K562 (cell line): ENCODE measurements around the gene DNAJB1. TPM values are rescaled to one million over a fixed set of nuclear protein-coding genes. Genes with fewer than 3 reads are reported as not detected.

Experiments
- CREB1 ChIP-seq, 2 experiments: sonication (generic) in 1 of 2; formaldehyde crosslinking in 1 of 2; IDR thresholded peaks; 2 replicates each; pipeline versions ENCODE4 v1.6.1 to v1.8.0; 2012 to 2022; ENCODE audit warnings: inconsistent platforms in 1 of 2, mild to moderate bottlenecking in 1 of 2, missing genetic modification reagents in 1 of 2, moderate library complexity in 1 of 2
- DIDO1 ChIP-seq: fragments of 450-650 bp; IDR thresholded peaks from 2 replicates; pipeline ENCODE4 v1.6.1; 2016; ENCODE audit warnings: low read depth, missing biosample characterization, missing genetic modification characterization
- KLF6 ChIP-seq: fragments of 250-450 bp; sonication (Bioruptor Pico); IDR thresholded peaks from 2 replicates; pipeline ENCODE4 v1.4.0; 2020; ENCODE audit warnings: mild to moderate bottlenecking, moderate library complexity, borderline replicate concordance
- MBD2 ChIP-seq: sonication (generic); IDR thresholded peaks from 2 replicates; pipeline ENCODE4 v1.6.1; 2016; ENCODE audit warnings: low read depth, borderline replicate concordance
- MCM5 ChIP-seq: fragments of 450-650 bp; IDR thresholded peaks from 2 replicates; pipeline ENCODE4 v1.6.1; 2016; ENCODE audit warnings: low read depth
- RBM15 ChIP-seq: fragments of 200-400 bp; formaldehyde crosslinking; IDR thresholded peaks from 2 replicates; pipeline ENCODE4 v1.6.1; 2018; ENCODE audit warnings: mild to moderate bottlenecking, low read length, moderate library complexity; ENCODE audit not compliant: insufficient read depth
- TEAD2 ChIP-seq: fragments of 450-650 bp; IDR thresholded peaks from 2 replicates; pipeline ENCODE4 v1.6.1; 2016; ENCODE audit warnings: missing genetic modification characterization, control low read depth, missing compliant biosample characterization
- TEAD4 ChIP-seq, 2 experiments: sonication (generic) in 1 of 2; formaldehyde crosslinking in 1 of 2; IDR thresholded peaks; 2 replicates each; pipeline versions ENCODE4 v1.6.1 to v1.8.0; 2012 to 2022; ENCODE audit warnings: borderline replicate concordance in 1 of 2, inconsistent platforms in 1 of 2, low read length in 1 of 2, mild to moderate bottlenecking in 1 of 2, missing genetic modification reagents in 1 of 2
- USF2 ChIP-seq: sonication (generic); formaldehyde crosslinking; IDR thresholded peaks from 2 replicates; pipeline ENCODE4 v1.5.0; 2020; ENCODE audit warnings: missing genetic modification reagents
- ZNF140 ChIP-seq: fragments of 250-450 bp; sonication (Bioruptor Pico); IDR thresholded peaks from 2 replicates; pipeline ENCODE4 v1.8.0; 2021; ENCODE audit warnings: moderate library complexity, mild to moderate bottlenecking, inconsistent platforms
- ZNF444 ChIP-seq: fragments of 250-450 bp; sonication (Bioruptor Pico); IDR thresholded peaks from 2 replicates; pipeline ENCODE4 v1.4.0; 2020; ENCODE audit warnings: mild to moderate bottlenecking, moderate library complexity
- polyA plus RNA-seq, 8 experiments: library from polyadenylated mRNA; depleted of rRNA in 4 of 8; stranded (reverse) in 5 of 8; unstranded in 3 of 8; fragments of >200 nt; fragmentation: Nextera tagmentation in 2 of 8; fragmentation: Illumina TruSeq in 1 of 8; extraction: Ambion mirVana in 2 of 8; extraction: Trizol in 1 of 8; gene quantifications; 2 replicates each; pipeline versions ENCODE4 v1.2.1 to v1.2.3, GENCODE V29; 2011 to 2014; ENCODE audit warnings: inconsistent platforms in 1 of 8, missing spikeins in 1 of 8
- total RNA-seq, 7 experiments: library from RNA; depleted of rRNA in 6 of 7; stranded (reverse); fragments of >200 nt in 6 of 7; fragmentation: Illumina TruSeq in 2 of 7; extraction: Trizol in 2 of 7; gene quantifications; 2 replicates each; pipeline versions ENCODE4 v1.2.1 to v1.2.3, GENCODE V29; 2011 to 2021; ENCODE audit warnings: low replicate concordance in 1 of 7
- TF ChIP-seq, protein P1 (sequence below), 2 experiments: fragments of 200-800 bp in 1 of 2; sonication (Bioruptor generic) in 1 of 2; sonication (generic) in 1 of 2; formaldehyde crosslinking in 1 of 2; IDR thresholded peaks in 1 of 2; conservative IDR thresholded peaks in 1 of 2; 2 replicates each; pipeline versions ENCODE4 v1.5.0 to v1.6.1; 2016 to 2020; ENCODE audit warnings: missing compliant biosample characterization in 1 of 2, missing genetic modification characterization in 1 of 2, missing genetic modification reagents in 1 of 2
- TF ChIP-seq, protein P2 (sequence below): fragments of 250-450 bp; sonication (Bioruptor Pico); IDR thresholded peaks from 2 replicates; pipeline ENCODE4 v1.4.0; 2020; ENCODE audit warnings: mild to moderate bottlenecking, moderate library complexity, borderline replicate concordance
- TF ChIP-seq, protein P3 (sequence below): sonication (generic); formaldehyde crosslinking; IDR thresholded peaks from 2 replicates; pipeline ENCODE4 v1.8.0; 2022; ENCODE audit warnings: mild to moderate bottlenecking, missing genetic modification reagents
- TF ChIP-seq, protein P4 (sequence below): fragments of 450-650 bp; IDR thresholded peaks from 2 replicates; pipeline ENCODE4 v1.6.1; 2016; ENCODE audit warnings: antibody characterized with exemption
- TF ChIP-seq, protein P5 (sequence below): fragments of 450-650 bp; conservative IDR thresholded peaks from 2 replicates; pipeline ENCODE4 v1.6.1; 2016; ENCODE audit warnings: missing genetic modification characterization, low read depth, mild to moderate bottlenecking, control low read depth, missing compliant biosample characterization

The DNAJB1 gene
- total and polyA plus RNA-seq, 9 of the 15 experiments (the other 6 are each of a cell fraction or from before 2014, with no cell fraction given), result 13.2 to 113 (median 62.1) TPM

DNA sequence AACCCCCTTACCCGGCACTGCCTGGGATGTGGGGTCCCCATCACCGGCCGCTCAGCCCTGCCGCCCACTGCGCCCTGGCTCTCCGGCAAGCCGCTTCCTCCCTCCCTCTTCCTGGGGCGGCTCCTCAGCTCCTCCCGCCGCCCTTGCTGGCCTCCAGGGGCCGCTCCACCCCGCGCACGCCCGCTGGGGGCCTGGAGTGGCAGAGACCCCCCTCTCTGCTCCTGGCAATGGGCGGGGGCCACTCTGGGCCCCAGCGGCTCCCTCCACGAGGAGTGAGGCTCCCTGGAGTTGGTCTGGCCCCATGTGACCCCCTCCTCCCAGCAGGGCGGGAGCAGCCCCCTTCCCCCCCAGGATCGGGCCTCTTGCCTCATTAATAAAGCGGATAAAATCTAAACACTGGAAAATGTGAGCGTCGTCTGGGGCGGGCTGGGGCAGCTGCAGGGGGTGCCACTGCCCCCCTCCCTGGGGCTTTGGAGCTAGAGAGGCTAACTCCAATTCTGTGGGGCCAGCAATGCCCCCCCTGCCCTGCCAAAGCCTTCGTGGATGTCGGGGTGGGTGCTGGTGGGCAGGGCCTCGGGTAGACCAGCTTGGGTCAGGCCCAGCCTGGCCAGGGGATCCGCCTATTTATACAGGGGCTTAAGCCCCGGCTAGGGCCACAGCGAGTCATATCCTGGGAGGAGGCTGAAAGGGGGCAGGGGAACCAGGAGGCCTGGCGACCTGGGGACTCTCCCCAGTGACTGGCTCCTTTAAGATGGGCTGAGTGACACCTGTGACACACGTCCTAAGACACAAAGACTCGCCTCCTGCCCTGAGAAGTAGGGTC lies 42.7 kb downstream of the DNAJB1 start, which contains the start of gene PTGER1 (continued):
- TF ChIP-seq, protein P1, sequence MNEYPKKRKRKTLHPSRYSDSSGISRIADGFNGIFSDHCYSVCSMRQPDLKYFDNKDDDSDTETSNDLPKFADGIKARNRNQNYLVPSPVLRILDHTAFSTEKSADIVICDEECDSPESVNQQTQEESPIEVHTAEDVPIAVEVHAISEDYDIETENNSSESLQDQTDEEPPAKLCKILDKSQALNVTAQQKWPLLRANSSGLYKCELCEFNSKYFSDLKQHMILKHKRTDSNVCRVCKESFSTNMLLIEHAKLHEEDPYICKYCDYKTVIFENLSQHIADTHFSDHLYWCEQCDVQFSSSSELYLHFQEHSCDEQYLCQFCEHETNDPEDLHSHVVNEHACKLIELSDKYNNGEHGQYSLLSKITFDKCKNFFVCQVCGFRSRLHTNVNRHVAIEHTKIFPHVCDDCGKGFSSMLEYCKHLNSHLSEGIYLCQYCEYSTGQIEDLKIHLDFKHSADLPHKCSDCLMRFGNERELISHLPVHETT (CRISPR knock-in tag; conservative IDR thresholded peaks at IDR 0.05 in 1 of 2, IDR thresholded peaks at IDR 0.05 in 1 of 2), result no peak
- TF ChIP-seq CREB1 (IDR thresholded peaks at IDR 0.05) (no peak), CREB1 (CRISPR knock-in tag; IDR thresholded peaks at IDR 0.05) (no peak), KLF6 (CRISPR knock-in tag) (no peak), MCM5 (no peak), TEAD4 (IDR thresholded peaks at IDR 0.05; ENCODE audit: low read length) (no peak), TEAD4 (CRISPR knock-in tag; IDR thresholded peaks at IDR 0.05; ENCODE audit: borderline replicate concordance) (no peak), ZNF444 (no peak), ZNF140 (CRISPR knock-in tag) (no peak), RBM15 (no peak), DIDO1 (tag) (no peak), TEAD2 (no peak), USF2 (0 out of 2 replicates have a peak, but pooled peaks have one; percentile 5), MBD2 (no peak)
- TF ChIP-seq, protein P2, sequence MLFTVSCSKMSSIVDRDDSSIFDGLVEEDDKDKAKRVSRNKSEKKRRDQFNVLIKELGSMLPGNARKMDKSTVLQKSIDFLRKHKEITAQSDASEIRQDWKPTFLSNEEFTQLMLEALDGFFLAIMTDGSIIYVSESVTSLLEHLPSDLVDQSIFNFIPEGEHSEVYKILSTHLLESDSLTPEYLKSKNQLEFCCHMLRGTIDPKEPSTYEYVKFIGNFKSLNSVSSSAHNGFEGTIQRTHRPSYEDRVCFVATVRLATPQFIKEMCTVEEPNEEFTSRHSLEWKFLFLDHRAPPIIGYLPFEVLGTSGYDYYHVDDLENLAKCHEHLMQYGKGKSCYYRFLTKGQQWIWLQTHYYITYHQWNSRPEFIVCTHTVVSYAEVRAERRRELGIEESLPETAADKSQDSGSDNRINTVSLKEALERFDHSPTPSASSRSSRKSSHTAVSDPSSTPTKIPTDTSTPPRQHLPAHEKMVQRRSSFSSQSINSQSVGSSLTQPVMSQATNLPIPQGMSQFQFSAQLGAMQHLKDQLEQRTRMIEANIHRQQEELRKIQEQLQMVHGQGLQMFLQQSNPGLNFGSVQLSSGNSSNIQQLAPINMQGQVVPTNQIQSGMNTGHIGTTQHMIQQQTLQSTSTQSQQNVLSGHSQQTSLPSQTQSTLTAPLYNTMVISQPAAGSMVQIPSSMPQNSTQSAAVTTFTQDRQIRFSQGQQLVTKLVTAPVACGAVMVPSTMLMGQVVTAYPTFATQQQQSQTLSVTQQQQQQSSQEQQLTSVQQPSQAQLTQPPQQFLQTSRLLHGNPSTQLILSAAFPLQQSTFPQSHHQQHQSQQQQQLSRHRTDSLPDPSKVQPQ (CRISPR knock-in tag), result no peak
- TF ChIP-seq, protein P3, sequence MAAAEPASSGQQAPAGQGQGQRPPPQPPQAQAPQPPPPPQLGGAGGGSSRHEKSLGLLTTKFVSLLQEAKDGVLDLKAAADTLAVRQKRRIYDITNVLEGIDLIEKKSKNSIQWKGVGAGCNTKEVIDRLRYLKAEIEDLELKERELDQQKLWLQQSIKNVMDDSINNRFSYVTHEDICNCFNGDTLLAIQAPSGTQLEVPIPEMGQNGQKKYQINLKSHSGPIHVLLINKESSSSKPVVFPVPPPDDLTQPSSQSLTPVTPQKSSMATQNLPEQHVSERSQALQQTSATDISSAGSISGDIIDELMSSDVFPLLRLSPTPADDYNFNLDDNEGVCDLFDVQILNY (CRISPR knock-in tag), result no peak
- TF ChIP-seq, protein P4, sequence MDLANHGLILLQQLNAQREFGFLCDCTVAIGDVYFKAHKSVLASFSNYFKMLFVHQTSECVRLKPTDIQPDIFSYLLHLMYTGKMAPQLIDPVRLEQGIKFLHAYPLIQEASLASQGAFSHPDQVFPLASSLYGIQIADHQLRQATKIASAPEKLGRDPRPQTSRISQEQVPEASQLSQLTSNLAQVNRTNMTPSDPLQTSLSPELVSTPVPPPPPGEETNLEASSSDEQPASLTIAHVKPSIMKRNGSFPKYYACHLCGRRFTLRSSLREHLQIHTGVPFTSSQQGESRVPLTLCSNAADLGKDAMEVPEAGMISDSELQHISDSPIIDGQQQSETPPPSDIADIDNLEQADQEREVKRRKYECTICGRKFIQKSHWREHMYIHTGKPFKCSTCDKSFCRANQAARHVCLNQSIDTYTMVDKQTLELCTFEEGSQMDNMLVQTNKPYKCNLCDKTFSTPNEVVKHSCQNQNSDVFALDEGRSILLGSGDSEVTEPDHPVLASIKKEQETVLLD, result no peak
- TF ChIP-seq, protein P5, sequence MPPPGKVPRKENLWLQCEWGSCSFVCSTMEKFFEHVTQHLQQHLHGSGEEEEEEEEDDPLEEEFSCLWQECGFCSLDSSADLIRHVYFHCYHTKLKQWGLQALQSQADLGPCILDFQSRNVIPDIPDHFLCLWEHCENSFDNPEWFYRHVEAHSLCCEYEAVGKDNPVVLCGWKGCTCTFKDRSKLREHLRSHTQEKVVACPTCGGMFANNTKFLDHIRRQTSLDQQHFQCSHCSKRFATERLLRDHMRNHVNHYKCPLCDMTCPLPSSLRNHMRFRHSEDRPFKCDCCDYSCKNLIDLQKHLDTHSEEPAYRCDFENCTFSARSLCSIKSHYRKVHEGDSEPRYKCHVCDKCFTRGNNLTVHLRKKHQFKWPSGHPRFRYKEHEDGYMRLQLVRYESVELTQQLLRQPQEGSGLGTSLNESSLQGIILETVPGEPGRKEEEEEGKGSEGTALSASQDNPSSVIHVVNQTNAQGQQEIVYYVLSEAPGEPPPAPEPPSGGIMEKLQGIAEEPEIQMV (tag), result no peak
